ENCODE measurements around the gene PARP1.

PARP1 gene

DNA sequence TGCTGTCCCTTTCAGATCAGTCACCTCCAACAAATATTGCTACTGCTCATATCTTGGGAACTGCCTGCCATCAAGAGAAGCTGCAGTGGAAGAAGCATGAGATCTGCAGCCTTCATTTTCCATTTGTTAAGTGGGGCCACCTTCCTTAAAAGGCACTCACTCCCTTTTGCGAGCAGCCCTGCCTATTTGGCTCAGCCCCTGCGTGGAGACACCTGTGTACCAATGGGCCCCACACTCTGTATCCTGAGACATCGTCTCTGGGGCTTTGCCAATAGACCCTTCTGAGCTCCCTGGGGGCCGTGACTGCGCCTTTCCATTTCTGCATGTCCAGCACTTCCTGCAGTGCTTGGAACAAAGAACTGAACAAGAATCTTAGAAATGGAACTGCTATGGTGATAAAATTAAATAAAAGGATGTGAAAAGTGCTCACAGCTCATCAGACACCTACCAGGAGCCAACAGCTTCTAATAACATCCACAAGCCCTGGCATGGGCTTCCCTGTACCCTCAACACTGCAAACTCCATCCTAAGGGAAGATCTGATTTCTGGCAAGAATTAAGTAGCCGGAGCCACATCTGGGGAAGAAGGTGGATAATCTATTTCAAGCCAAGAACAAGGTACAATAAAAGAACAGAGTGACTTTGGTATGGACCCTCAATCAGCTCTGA, 36.7 kb downstream of the PARP1 start:
- no peak for FAIRE-seq
- TF ChIP-seq SPI1 (IDR thresholded peaks at IDR 0.05; ENCODE audit: low read depth, low read length): no peak
- TF ChIP-seq POLR2AphosphoS5 (IDR thresholded peaks at IDR 0.05; ENCODE audit: low read depth, low read length): no peak
- no peak for TF ChIP-seq PAX5 (IDR thresholded peaks at IDR 0.05; ENCODE audit: insufficient read depth, low read length, severe bottlenecking)
- no peak for TF ChIP-seq POLR2A (IDR thresholded peaks at IDR 0.05; ENCODE audit: low read depth, low read length)
- TF ChIP-seq TAF1 (IDR thresholded peaks at IDR 0.05; ENCODE audit: low read depth, low read length): no peak
- TF ChIP-seq POU2F2 (IDR thresholded peaks at IDR 0.05; ENCODE audit: low read depth, low read length): no peak
- DNase-seq (ENCODE audit: insufficient read length, low spot score): no peak

DNA sequence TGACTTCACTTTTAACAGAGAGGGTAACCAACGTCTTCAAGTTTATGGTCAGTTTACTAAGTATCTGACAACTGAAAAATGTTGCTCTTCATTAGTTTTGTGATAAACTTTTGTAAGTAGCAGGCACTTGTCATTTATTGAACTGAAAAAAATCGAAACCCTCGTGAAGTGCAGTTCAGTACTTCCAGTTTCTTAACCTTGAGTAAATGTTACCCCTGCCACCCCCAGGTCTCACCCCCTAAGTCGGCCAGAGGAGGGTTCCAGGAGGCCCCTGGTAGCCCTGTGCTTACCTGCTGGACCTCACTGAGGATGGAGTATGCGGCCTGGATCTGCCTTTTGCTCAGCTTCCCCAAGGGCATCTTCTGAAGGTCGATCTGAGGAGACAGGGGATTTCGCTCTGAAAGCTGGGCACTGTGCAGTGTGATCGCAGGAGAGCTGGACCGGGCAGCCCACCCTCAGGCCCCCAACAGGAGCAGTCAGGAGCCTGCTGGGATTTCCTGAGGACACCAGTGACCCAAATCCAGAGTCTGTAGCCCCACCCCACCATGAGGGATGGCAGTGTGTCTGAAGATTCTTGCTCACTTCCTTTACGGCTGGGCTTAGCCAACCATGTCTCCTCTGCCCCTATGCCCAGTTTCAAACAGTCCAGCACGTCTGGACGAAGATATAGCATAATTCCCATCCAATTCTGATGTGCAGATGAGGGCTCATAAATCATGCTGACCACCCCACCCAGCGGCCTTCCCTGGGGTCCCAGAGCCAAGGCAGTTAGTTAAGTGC, 37.6 kb downstream of the PARP1 start:
- TF ChIP-seq SPI1 (IDR thresholded peaks at IDR 0.05; ENCODE audit: low read depth, low read length) (peak; percentile 19; the same call in 1 of the 2 replicates), PAX5 (IDR thresholded peaks at IDR 0.05; ENCODE audit: insufficient read depth, low read length, severe bottlenecking) (peak; percentile 84), POLR2AphosphoS5 (IDR thresholded peaks at IDR 0.05; ENCODE audit: low read depth, low read length) (no peak), TAF1 (IDR thresholded peaks at IDR 0.05; ENCODE audit: low read depth, low read length) (no peak)
- FAIRE-seq: peak; percentile 95
- peak; percentile 35 for DNase-seq (ENCODE audit: insufficient read length, low spot score)

DNA sequence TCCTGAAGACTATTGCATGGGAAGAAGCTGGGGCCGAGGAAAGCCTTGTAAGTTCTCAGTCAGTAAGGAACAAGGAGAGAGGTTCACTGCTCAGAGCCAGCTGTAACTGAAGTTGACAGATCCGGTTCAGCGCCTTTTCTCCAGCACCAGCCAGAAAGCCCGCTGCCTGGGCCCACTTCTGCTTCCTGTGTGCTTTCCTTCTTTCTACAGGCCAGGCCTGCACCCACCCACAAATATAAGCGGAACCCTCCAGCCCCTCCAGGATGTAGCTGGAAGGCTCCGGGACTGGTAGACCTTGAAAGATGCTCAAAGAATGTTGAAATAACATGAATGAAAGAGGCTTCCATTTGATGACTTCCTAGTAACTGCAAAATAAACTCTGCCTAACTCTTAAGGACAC, 38.8 kb downstream of the PARP1 start:
- FAIRE-seq (peak; percentile 68), DNase-seq (ENCODE audit: insufficient read length, low spot score) (no peak)
- no peak for TF ChIP-seq TAF1 (IDR thresholded peaks at IDR 0.05; ENCODE audit: low read depth, low read length)
- TF ChIP-seq POLR2AphosphoS5 (IDR thresholded peaks at IDR 0.05; ENCODE audit: low read depth, low read length): no peak
- TF ChIP-seq SPI1 (IDR thresholded peaks at IDR 0.05; ENCODE audit: low read depth, low read length): peak; percentile 42
- no peak for TF ChIP-seq PAX5 (IDR thresholded peaks at IDR 0.05; ENCODE audit: insufficient read depth, low read length, severe bottlenecking)
- no peak for TF ChIP-seq POU2F2 (IDR thresholded peaks at IDR 0.05; ENCODE audit: low read depth, low read length)
- no peak for TF ChIP-seq POLR2A (IDR thresholded peaks at IDR 0.05; ENCODE audit: low read depth, low read length)

DNA sequence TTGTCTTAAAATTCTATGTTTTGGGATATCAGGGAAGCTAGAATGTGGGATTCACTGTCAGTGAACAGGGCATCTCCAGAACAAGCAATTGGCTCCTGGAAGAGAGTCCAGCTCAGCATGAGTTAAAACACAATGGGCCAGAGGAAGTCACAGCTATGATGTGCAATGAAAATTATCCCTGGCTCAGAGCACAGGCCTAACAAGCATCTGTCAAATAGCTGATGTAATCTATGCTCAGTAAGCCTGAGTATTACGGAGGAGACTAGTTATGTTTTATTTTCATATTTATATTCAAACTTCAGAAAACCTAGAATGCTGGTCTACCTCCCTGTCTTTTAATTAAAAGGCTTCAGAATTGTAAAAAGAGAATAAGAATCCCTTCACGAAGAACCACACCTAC, 41.6 kb downstream of the PARP1 start:
- no peak for DNase-seq (ENCODE audit: insufficient read length, low spot score)
- TF ChIP-seq PAX5 (IDR thresholded peaks at IDR 0.05; ENCODE audit: insufficient read depth, low read length, severe bottlenecking) (no peak), POLR2A (IDR thresholded peaks at IDR 0.05; ENCODE audit: low read depth, low read length) (no peak), POLR2AphosphoS5 (IDR thresholded peaks at IDR 0.05; ENCODE audit: low read depth, low read length) (no peak), TAF1 (IDR thresholded peaks at IDR 0.05; ENCODE audit: low read depth, low read length) (no peak)
- FAIRE-seq: no peak

DNA sequence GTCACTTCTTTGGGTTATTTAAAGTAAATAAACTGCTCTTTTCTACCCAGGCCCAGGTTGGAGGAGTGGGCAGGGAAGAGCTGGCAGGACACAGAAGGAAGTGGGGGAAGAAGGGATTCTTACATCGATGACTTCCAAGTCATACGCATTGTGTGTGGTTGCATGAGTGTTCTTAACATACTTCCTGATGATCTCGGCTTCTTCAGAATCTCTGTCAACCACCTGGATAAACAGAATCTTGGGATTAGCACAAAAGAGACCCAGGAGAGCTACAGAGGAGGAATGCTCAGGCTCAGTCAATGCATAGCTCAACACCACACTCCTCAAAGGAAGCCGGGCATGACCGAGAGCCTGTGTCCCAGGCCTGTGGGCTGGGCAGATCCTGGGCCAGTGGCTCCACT, 42.1 kb downstream of the PARP1 start:
- FAIRE-seq (no peak), DNase-seq (ENCODE audit: insufficient read length, low spot score) (no peak)
- TF ChIP-seq POU2F2 (IDR thresholded peaks at IDR 0.05; ENCODE audit: low read depth, low read length) (no peak), TAF1 (IDR thresholded peaks at IDR 0.05; ENCODE audit: low read depth, low read length) (no peak), POLR2A (IDR thresholded peaks at IDR 0.05; ENCODE audit: low read depth, low read length) (no peak), POLR2AphosphoS5 (IDR thresholded peaks at IDR 0.05; ENCODE audit: low read depth, low read length) (no peak), SPI1 (IDR thresholded peaks at IDR 0.05; ENCODE audit: low read depth, low read length) (no peak), PAX5 (IDR thresholded peaks at IDR 0.05; ENCODE audit: insufficient read depth, low read length, severe bottlenecking) (no peak)

DNA sequence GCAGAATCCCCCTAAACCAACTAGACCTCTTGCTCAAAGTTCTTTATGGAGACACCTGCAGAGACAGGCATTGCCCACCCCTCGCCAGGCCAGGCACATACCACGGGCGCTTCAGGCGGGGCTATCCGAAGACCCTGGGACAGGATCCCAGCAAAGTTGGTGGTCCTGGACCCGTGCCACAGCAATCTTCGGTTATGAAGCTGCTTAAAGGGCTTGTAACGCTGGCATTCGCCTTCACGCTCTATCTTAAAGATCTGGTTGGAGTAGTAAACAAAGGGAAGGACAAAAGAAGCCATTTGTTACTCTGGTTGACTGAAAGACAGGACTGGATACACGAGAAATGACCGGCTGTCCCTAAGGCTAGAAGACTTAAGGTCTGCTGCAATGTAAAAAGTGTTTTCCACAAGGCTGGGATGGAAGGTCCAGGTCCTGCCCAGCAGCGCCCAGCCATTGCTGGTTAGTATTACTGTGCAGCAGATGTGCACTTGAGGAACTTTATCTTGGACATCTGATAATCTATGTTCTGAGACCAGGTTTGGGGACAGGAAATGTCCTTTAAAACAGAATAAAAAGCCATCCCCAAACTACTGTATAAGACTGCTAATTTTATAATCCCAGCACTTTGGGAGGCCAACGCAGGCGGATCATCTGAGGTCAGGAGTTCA, 42.9 kb downstream of the PARP1 start:
- DNase-seq (ENCODE audit: insufficient read length, low spot score): no peak
- FAIRE-seq: no peak
- TF ChIP-seq TAF1 (IDR thresholded peaks at IDR 0.05; ENCODE audit: low read depth, low read length) (no peak), PAX5 (IDR thresholded peaks at IDR 0.05; ENCODE audit: insufficient read depth, low read length, severe bottlenecking) (no peak), SPI1 (IDR thresholded peaks at IDR 0.05; ENCODE audit: low read depth, low read length) (no peak), POU2F2 (IDR thresholded peaks at IDR 0.05; ENCODE audit: low read depth, low read length) (no peak), POLR2AphosphoS5 (IDR thresholded peaks at IDR 0.05; ENCODE audit: low read depth, low read length) (no peak), POLR2A (IDR thresholded peaks at IDR 0.05; ENCODE audit: low read depth, low read length) (no peak)

DNA sequence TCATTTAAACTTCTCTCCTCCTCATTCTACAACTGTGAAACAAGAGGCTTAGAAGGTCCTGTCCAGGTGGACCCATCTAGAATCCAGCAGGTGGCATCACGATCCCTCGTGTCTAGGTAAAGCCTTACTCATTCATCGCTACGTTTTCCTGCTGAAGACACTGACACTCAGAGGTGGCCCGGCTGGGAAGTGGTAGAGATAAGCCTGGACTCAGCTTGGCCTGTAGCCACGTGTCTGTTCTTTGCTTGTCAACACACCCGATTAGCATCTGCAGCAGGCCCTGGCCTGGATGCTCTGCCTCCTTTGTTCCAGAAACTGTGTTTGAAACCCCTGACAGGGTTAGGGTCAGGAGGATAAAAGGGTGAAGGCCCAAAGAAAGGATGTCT, 43.4 kb downstream of the PARP1 start:
- TF ChIP-seq SPI1 (IDR thresholded peaks at IDR 0.05; ENCODE audit: low read depth, low read length) (no peak), TAF1 (IDR thresholded peaks at IDR 0.05; ENCODE audit: low read depth, low read length) (no peak), POU2F2 (IDR thresholded peaks at IDR 0.05; ENCODE audit: low read depth, low read length) (no peak), POLR2AphosphoS5 (IDR thresholded peaks at IDR 0.05; ENCODE audit: low read depth, low read length) (no peak), PAX5 (IDR thresholded peaks at IDR 0.05; ENCODE audit: insufficient read depth, low read length, severe bottlenecking) (no peak), POLR2A (IDR thresholded peaks at IDR 0.05; ENCODE audit: low read depth, low read length) (no peak)
- no peak for DNase-seq (ENCODE audit: insufficient read length, low spot score)
- FAIRE-seq: no peak

DNA sequence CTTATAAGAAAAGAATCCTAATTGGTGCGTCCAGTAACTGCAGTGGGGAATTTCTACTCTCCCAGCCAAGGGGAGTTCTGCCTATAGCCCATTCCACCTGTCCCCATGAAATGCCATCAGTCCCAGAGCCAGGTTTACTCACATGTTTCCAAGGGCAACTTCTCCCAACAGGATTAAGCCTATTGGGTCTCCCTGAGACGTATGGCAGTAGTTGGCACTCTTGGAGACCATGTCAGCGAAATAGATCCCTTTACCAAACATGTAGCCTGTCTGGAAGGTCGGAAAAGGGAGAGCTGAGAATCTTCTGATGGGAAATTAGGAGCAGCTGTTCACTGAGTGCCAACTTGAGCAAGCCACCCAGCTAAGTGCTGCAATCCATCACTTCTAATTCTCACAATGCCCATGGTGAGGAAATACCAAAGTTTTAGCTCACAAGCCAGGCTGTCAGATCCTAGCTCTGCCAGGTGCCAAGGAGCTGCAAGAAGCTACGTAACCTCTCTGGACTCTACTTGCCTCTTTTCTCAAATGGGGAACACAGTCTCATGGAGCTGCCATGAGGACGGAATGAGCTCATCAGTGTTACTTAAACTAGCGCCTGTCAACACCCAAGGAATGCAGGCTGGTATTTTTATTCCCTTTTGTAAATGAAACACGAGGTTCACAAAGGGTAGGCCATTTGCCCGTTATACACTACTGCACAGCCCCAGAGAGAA, 43.9 kb downstream of the PARP1 start:
- DNase-seq (ENCODE audit: insufficient read length, low spot score) (no peak), FAIRE-seq (no peak)
- no peak for TF ChIP-seq POLR2AphosphoS5 (IDR thresholded peaks at IDR 0.05; ENCODE audit: low read depth, low read length)
- no peak for TF ChIP-seq POU2F2 (IDR thresholded peaks at IDR 0.05; ENCODE audit: low read depth, low read length)
- no peak for TF ChIP-seq POLR2A (IDR thresholded peaks at IDR 0.05; ENCODE audit: low read depth, low read length)
- TF ChIP-seq SPI1 (IDR thresholded peaks at IDR 0.05; ENCODE audit: low read depth, low read length): no peak
- no peak for TF ChIP-seq PAX5 (IDR thresholded peaks at IDR 0.05; ENCODE audit: insufficient read depth, low read length, severe bottlenecking)
- TF ChIP-seq TAF1 (IDR thresholded peaks at IDR 0.05; ENCODE audit: low read depth, low read length): no peak

Data from GM12891 (cell line).